Skeletal muscle cell (primary cell): ENCODE results near the gene DAG1.

Source experiments
- DNase-seq: peaks from one replicate; pipeline ENCODE4 v3.0.0-alpha.2; 2010; ENCODE audit warnings: low read depth
- H3K4me3 ChIP-seq: 2 replicates; pipeline ENCODE4 v1.5.1; 2011; ENCODE audit warnings: low read depth, mild to moderate bottlenecking, control low read depth, low read length, moderate library complexity

The DAG1 gene

DNA sequence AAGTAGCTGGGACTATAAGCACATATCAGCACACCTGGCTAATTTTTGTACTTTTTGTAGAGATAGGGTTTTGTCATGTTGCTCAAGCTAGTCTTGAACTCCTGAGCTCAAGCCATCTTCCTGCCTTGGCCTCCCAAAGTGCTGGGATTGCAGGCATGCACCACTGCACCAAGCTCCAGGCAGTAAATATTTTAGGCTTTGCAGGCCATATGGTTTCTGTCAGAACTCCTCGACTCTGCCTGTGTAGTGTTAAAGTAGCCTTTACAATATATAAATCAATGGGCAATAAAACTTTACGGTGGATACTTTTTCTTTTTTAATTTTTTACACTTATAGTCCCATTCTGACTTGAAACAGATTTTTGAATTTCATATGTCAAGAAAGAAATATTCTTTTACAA is 41.6 kb downstream of the DAG1 start:
- DNase-seq: no peak
- no peak overlapping the region for H3K4me3 ChIP-seq

GRCh38 chr3:49512781-49513355 is 42.8 kb downstream of the DAG1 start:
- no peak for DNase-seq

GRCh38 chr3:49513494-49514124 is 43.5 kb downstream of the DAG1 start:
- no peak for DNase-seq
- no peak overlapping the region for H3K4me3 ChIP-seq

More at GRCh38 chr3:49512781-49513355, 42.8 kb downstream of the DAG1 start:
- no peak overlapping the region for H3K4me3 ChIP-seq

GRCh38 chr3:49518016-49518415 is 47.9 kb downstream of the DAG1 start:
- H3K4me3 ChIP-seq: no peak overlapping the region
- no peak for DNase-seq

- DNase-seq: no peak
Observed at GRCh38 chr3:49518441-49518840, 48.4 kb downstream of the DAG1 start.

GRCh38 chr3:49519296-49519695 is 49.2 kb downstream of the DAG1 start:
- DNase-seq: no peak
- H3K4me3 ChIP-seq: no peak overlapping the region

More at GRCh38 chr3:49518441-49518840, 48.4 kb downstream of the DAG1 start:
- H3K4me3 ChIP-seq: no peak overlapping the region

- DNase-seq: no peak
- H3K4me3 ChIP-seq: no peak overlapping the region
Observed at GRCh38 chr3:49519916-49520385, 49.9 kb downstream of the DAG1 start.

GRCh38 chr3:49523756-49524747 is 54.0 kb downstream of the DAG1 start:
- no peak overlapping the region for H3K4me3 ChIP-seq
- no peak for DNase-seq

DNA sequence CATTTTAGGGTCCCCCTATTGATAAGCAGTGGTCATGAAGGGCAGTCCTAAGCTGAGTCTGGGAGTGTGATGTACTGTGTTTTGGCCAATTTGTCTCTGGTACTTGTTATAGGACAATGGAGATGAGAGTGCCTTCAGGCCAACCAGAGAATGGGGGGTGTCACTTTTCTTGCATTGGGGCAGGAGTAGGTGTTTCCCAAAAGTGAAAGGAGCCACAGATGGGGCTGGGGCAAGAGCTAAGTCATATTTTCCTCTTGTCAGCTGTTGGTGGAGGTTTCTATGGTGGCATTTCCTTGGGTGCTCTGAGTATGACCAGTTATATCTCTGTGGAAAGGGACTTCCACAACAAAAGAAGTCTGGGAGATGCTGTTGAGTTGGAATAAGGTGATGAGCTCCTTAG is 59.5 kb downstream of the DAG1 start:
- DNase-seq: no peak
- H3K4me3 ChIP-seq: no peak overlapping the region

DNA sequence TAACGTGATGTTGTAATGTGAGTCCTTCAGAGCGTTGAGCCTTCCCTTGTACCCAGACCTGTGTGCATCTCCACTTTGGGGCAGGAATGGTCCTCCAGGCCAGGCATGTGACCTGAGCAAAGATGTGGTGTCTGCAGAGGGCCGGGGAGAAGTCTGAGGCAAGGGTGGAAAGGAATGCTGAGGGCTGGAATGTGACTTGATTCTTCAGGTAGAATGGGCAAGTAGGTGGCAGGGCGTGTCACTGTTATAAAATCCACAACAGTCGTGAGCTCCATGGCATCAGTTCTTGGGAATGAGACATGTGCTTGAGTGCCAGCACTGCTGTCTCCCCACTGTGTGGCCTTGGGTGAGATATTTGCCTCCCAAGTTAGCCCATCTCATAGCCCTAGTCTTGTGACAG is 60.2 kb downstream of the DAG1 start:
- no peak overlapping the region for H3K4me3 ChIP-seq
- DNase-seq: no peak

- H3K4me3 ChIP-seq: no peak overlapping the region
- DNase-seq: no peak
Observed at GRCh38 chr3:49530701-49531100, 60.6 kb downstream of the DAG1 start.

GRCh38 chr3:49531218-49531617 is 61.2 kb downstream of the DAG1 start:
- DNase-seq: no peak

DNA sequence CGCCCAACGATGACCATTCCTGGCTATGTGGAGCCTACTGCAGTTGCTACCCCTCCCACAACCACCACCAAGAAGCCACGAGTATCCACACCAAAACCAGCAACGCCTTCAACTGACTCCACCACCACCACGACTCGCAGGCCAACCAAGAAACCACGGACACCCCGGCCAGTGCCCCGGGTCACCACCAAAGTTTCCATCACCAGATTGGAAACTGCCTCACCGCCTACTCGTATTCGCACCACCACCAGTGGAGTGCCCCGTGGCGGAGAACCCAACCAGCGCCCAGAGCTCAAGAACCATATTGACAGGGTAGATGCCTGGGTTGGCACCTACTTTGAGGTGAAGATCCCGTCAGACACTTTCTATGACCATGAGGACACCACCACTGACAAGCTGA is 61.6 kb downstream of the DAG1 start:
- DNase-seq: no peak
- no peak overlapping the region for H3K4me3 ChIP-seq

More at GRCh38 chr3:49531218-49531617, 61.2 kb downstream of the DAG1 start:
- H3K4me3 ChIP-seq: no peak overlapping the region

GRCh38 chr3:49533031-49533430 is 63.0 kb downstream of the DAG1 start:
- no peak for DNase-seq
- no peak overlapping the region for H3K4me3 ChIP-seq

DNA sequence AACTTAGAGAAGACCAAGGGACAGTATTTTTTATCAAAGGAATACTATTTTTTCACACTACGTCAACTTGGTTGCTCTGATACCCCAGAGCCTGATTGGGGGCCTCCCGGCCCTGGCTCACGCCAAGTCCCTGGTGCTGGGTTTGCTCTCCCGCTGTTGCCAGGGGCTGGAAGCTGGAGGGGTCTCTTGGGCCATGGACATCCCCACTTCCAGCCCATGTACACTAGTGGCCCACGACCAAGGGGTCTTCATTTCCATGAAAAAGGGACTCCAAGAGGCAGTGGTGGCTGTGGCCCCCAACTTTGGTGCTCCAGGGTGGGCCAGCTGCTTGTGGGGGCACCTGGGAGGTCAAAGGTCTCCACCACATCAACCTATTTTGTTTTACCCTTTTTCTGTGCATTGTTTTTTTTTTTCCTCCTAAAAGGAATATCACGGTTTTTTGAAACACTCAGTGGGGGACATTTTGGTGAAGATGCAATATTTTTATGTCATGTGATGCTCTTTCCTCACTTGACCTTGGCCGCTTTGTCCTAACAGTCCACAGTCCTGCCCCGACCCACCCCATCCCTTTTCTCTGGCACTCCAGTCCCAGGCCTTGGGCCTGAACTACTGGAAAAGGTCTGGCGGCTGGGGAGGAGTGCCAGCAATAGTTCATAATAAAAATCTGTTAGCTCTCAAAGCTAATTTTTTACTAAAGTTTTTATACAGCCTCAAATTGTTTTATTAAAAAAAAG is 63.9 kb downstream of the DAG1 start:
- H3K4me3 ChIP-seq: no peak overlapping the region
- no peak for DNase-seq

DNA sequence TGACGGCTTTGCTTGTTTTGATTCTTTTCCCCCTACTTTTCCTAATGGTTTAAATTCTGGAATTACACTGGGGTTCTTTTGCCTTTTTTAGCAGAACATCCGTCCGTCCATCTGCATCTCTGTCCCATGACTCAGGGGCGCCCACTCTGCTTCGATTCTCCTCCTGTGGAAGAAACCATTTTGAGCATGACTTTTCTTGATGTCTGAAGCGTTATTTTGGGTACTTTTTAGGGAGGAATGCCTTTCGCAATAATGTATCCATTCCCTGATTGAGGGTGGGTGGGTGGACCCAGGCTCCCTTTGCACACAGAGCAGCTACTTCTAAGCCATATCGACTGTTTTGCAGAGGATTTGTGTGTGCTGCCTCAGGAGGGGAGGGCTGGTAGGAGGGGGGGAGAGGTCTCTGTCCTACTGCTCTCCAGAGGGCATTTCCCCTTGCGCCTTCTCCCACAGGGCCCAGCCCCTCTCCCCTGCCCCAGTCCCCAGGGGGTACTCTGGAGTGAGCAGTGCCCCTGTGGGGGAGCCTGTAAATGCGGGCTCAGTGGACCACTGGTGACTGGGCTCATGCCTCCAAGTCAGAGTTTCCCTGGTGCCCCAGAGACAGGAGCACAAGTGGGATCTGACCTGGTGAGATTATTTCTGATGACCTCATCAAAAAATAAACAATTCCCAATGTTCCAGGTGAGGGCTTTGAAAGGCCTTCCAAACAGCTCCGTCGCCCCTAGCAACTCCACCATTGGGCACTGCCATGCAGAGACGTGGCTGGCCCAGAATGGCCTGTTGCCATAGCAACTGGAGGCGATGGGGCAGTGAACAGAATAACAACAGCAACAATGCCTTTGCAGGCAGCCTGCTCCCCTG is 64.7 kb downstream of the DAG1 start:
- H3K4me3 ChIP-seq: no peak overlapping the region
- no peak for DNase-seq

DNA sequence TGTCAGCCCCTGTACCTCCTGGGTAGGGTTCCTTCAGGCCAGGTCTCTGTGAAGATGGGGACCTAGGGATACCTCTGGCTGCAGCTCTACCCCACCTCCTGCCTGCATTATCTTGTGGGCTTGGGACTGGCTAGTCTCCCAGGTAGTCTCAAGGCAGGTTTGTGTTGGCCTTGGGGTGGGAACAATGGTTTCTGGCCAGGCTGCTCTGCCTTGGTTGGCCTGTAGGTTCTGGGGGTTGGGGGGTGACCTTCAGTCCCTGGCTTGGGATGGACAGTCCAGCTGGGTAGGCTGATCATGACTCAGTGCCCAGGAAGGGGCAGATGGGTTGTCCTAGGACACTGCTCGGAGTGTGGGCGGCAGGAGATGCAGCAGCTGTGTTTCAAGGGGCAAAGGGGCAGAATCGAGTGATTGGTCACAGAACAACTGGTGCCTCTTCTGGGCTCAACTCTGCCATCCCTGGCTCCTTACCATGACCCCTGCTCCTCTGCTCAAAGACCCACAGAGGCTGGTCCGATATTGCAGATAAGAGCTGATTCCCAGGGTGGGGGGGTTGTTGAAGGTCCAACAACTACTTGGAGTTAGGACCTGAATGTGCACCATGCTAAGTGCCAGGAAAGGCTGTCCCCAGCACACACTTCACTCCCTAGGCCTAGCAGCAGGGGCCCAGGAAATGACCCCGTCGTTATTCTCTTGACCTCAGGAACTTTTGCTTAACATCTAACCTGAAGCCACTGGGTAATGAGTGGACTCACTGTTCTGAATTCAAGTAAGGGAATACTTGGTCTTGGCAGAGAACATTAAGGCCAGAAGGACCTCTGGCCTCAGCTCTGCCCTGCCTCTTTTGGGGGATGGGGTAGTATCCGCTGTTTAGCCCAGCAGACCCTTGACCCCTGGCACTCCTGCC is 66.2 kb downstream of the DAG1 start:
- no peak overlapping the region for H3K4me3 ChIP-seq

More for the DNA sequence above, 66.2 kb downstream of the DAG1 start:
- peak; percentile 13 for DNase-seq
